HepG2 (cell line): Measurements from ENCODE around the gene NOP56. TPM values are rescaled to one million over a fixed set of nuclear protein-coding genes. Genes with fewer than 3 reads are reported as not detected.

Experiments used
- ATAC-seq: fragments of 200-7000 bp; cut with Tn5 transposase; 3 replicates; pipeline ENCODE4 v1.9.1; 2020; ENCODE audit warnings: mild to moderate bottlenecking, moderate library complexity
- BruUV-seq: library from RNA; stranded (reverse); fragments of 400-500 nt; replicated peaks from 2 replicates; lab custom pipeline; 2021; lab: Mats Ljungman, UMichigan
- CTCF ChIA-PET: fragments of 300-600 bp; formaldehyde crosslinking; extraction: SDS; loops from one replicate; lab custom pipeline; 2021; ENCODE audit warnings: low total read pairs, inconsistent platforms, low intra/inter-chr PET ratio; lab: Yijun Ruan, JAX
- POLR2A ChIA-PET: fragments of 350-600 bp; sonication (Branson Sonifier 250); formaldehyde crosslinking; loops from one replicate; lab custom pipeline; 2020; ENCODE audit warnings: antibody characterized with exemption, inconsistent platforms; lab: Yijun Ruan, JAX
- DNase-seq: peaks from one replicate; pipeline ENCODE4 v3.0.0-alpha.2; 2015; ENCODE audit warnings: low spot score
- FAIRE-seq: peaks from 3 replicates; lab custom pipeline; 2011; peaks lifted over from hg19 to GRCh38; lab: Jason Lieb, UNC
- H2AFZ ChIP-seq: one replicate; pipeline ENCODE4 v1.6.1; 2011; ENCODE audit warnings: low read length, inconsistent platforms
- H3K27ac ChIP-seq: fragments of 300-600 bp; 3 replicates; pipeline ENCODE4 v1.8.0; 2011; ENCODE audit warnings: mixed run types, mild to moderate bottlenecking, mixed read lengths, low read length, inconsistent platforms; ENCODE audit not compliant: insufficient read depth; ENCODE audit errors: extremely low read length
- H3K27me3 ChIP-seq, 2 experiments: fragments of 200-600 bp in 1 of 2; 2 replicates in 1 of 2; 3 replicates in 1 of 2; pipeline versions ENCODE4 v1.6.0 to v1.8.0; 2011; ENCODE audit warnings: low read length in 2 of 2, mild to moderate bottlenecking in 2 of 2, moderate library complexity in 2 of 2, inconsistent platforms in 1 of 2; ENCODE audit not compliant: insufficient read depth in 2 of 2, control insufficient read depth in 1 of 2
- H3K36me3 ChIP-seq, 2 experiments: fragments of 200-600 bp in 1 of 2; replicated peaks in 1 of 2; 2 replicates in 1 of 2; 3 replicates in 1 of 2; pipeline versions ENCODE4 v1.5.1 to v1.8.0; 2011; ENCODE audit warnings: low read length in 2 of 2, inconsistent platforms in 1 of 2; ENCODE audit not compliant: insufficient read depth in 2 of 2, control insufficient read depth in 1 of 2
- H3K4me1 ChIP-seq: 2 replicates; pipeline ENCODE4 v1.5.1; 2012; ENCODE audit warnings: low read length, inconsistent platforms; ENCODE audit not compliant: insufficient read depth
- H3K4me2 ChIP-seq: 2 replicates; pipeline ENCODE4 v1.6.0; 2011; ENCODE audit warnings: low read depth, low read length, inconsistent platforms
- H3K4me3 ChIP-seq, 3 experiments: fragments of 200-600 bp in 1 of 3; sonication (generic), shearing (Covaris generic) in 1 of 3; replicated peaks in 1 of 3; 2 replicates each; pipeline ENCODE4 v1.5.1; 2011 to 2016; ENCODE audit warnings: low read length in 3 of 3, inconsistent platforms in 2 of 3, low read depth in 2 of 3, mild to moderate bottlenecking in 2 of 3, control low read depth in 1 of 3, mixed read lengths in 1 of 3; ENCODE audit not compliant: insufficient read depth in 1 of 3
- H3K79me2 ChIP-seq: one replicate; pipeline ENCODE4 v1.6.1; 2011; ENCODE audit warnings: low read length, inconsistent platforms; ENCODE audit not compliant: insufficient read depth
- H3K9ac ChIP-seq: 2 replicates; pipeline ENCODE4 v1.6.0; 2011; ENCODE audit warnings: mild to moderate bottlenecking, low read depth, low read length, inconsistent platforms; ENCODE audit not compliant: insufficient read depth
- H3K9me3 ChIP-seq: 2 replicates; pipeline ENCODE4 v1.5.1; 2012; ENCODE audit warnings: mild to moderate bottlenecking, low read length
- H4K20me1 ChIP-seq: 2 replicates; pipeline ENCODE4 v1.6.0; 2011; ENCODE audit warnings: inconsistent platforms, mild to moderate bottlenecking, low read length, moderate library complexity; ENCODE audit not compliant: insufficient read depth
- DDIT3 ChIP-seq: sonication (generic); formaldehyde crosslinking; IDR thresholded peaks from 2 replicates; pipeline ENCODE4 v1.4.0; 2020; ENCODE audit warnings: mild to moderate bottlenecking, missing genetic modification reagents
- DNMT3B ChIP-seq: conservative IDR thresholded peaks from 2 replicates; pipeline ENCODE4 v1.6.1; 2016; ENCODE audit warnings: missing biosample characterization, control low read depth
- FOXK1 ChIP-seq: sonication (generic); formaldehyde crosslinking; IDR thresholded peaks from 2 replicates; pipeline ENCODE4 v1.4.0; 2020; ENCODE audit warnings: low read depth, missing genetic modification reagents, borderline replicate concordance
- GTF3A ChIP-seq: sonication (generic); formaldehyde crosslinking; conservative IDR thresholded peaks from 2 replicates; pipeline ENCODE4 v1.4.0; 2020; ENCODE audit warnings: mild to moderate bottlenecking, missing genetic modification reagents
- MLX ChIP-seq: IDR thresholded peaks from 2 replicates; pipeline ENCODE4 v1.6.1; 2016
- MZF1 ChIP-seq: sonication (generic); formaldehyde crosslinking; IDR thresholded peaks from 2 replicates; pipeline ENCODE4 v1.8.1; 2023; ENCODE audit warnings: mild to moderate bottlenecking, missing genetic modification reagents, borderline replicate concordance
- NR2F1 ChIP-seq, 2 experiments: fragments of 450-650 bp in 1 of 2; formaldehyde crosslinking in 1 of 2; IDR thresholded peaks; 2 replicates each; pipeline versions ENCODE4 v1.5.0 to v1.6.1; 2016 to 2020; ENCODE audit warnings: mild to moderate bottlenecking in 1 of 2, missing compliant biosample characterization in 1 of 2, missing genetic modification reagents in 1 of 2, moderate library complexity in 1 of 2
- SOX5 ChIP-seq: IDR thresholded peaks from 2 replicates; pipeline ENCODE4 v1.6.1; 2016; ENCODE audit warnings: borderline replicate concordance
- ZBTB7A ChIP-seq: sonication (generic); formaldehyde crosslinking; IDR thresholded peaks from 2 replicates; pipeline ENCODE4 v1.8.0; 2022; ENCODE audit warnings: mild to moderate bottlenecking, missing genetic modification reagents
- ZNF563 ChIP-seq: sonication (generic); formaldehyde crosslinking; IDR thresholded peaks from 2 replicates; pipeline ENCODE4 v1.8.0; 2022; ENCODE audit warnings: mild to moderate bottlenecking, moderate library complexity, missing genetic modification reagents
- ZNF616 ChIP-seq: sonication (generic); formaldehyde crosslinking; IDR thresholded peaks from 2 replicates; pipeline ENCODE4 v1.5.0; 2020; ENCODE audit warnings: low read depth, mild to moderate bottlenecking, missing genetic modification reagents
- ZNF776 ChIP-seq: sonication (generic); formaldehyde crosslinking; IDR thresholded peaks from 2 replicates; pipeline ENCODE4 v1.4.0; 2020; ENCODE audit warnings: mild to moderate bottlenecking, missing genetic modification reagents
- ZNF878 ChIP-seq: sonication (generic); formaldehyde crosslinking; IDR thresholded peaks from 2 replicates; pipeline ENCODE4 v1.8.1; 2023; ENCODE audit warnings: mild to moderate bottlenecking, missing genetic modification reagents, moderate library complexity
- ZSCAN31 ChIP-seq: sonication (generic); formaldehyde crosslinking; IDR thresholded peaks from 2 replicates; pipeline ENCODE4 v1.5.0; 2020; ENCODE audit warnings: low read depth, mild to moderate bottlenecking, missing genetic modification reagents
- WGBS: methylation state at CpG from one replicate; pipeline ENCODE4 v1.1.6; 2017; ENCODE audit warnings: low lambda C conversion rate; 5-methylcytosine and 5-hydroxymethylcytosine counted together
- in situ Hi-C: cut with HindIII; loops from 2 replicates; pipeline ENCODE4 v1.10.0; 2017; ENCODE audit warnings: low pct_unique_long_range_greater_than_20kb; ENCODE audit not compliant: extremely low pct_ligation_motif_present
- intact Hi-C: fragments of 100-400 bp; cut with micrococcal nuclease; formaldehyde crosslinking; loops from one replicate; pipeline ENCODE4 v1.10.0; 2022; ENCODE audit not compliant: unreplicated experiment
- polyA plus RNA-seq, 8 experiments: library from polyadenylated mRNA; depleted of rRNA in 3 of 8; stranded (reverse) in 7 of 8; unstranded in 1 of 8; fragments of >200 nt; fragmentation: Illumina TruSeq in 4 of 8; extraction: Trizol in 4 of 8; gene quantifications; 2 replicates each; pipeline versions ENCODE4 v1.2.1 to v1.2.3, GENCODE V29; 2011 to 2016; ENCODE audit warnings: low read depth in 4 of 8, missing spikeins in 1 of 8, mixed read lengths in 1 of 8; ENCODE audit not compliant: insufficient read depth in 1 of 8
- total RNA-seq, 5 experiments: library from RNA; depleted of rRNA; stranded (reverse); fragments of >200 nt; fragmentation: Illumina TruSeq; extraction: Trizol; gene quantifications; 2 replicates each; pipeline ENCODE4 v1.2.3, GENCODE V29; 2016; ENCODE audit warnings: low read depth in 1 of 5
- TF ChIP-seq, protein P1 (sequence below): IDR thresholded peaks from 2 replicates; pipeline ENCODE4 v1.6.1; 2016; ENCODE audit warnings: low read depth, missing genetic modification reagents, missing compliant biosample characterization
- TF ChIP-seq, protein P2 (sequence below): sonication (generic); formaldehyde crosslinking; conservative IDR thresholded peaks from 2 replicates; pipeline ENCODE4 v1.4.0; 2020; ENCODE audit warnings: missing genetic modification reagents

The NOP56 gene
- total and polyA plus RNA-seq, 2 of the 13 experiments (the other 11 are each of a cell fraction or from before 2014, with no cell fraction given), result 369 to 1,116 TPM

DNA sequence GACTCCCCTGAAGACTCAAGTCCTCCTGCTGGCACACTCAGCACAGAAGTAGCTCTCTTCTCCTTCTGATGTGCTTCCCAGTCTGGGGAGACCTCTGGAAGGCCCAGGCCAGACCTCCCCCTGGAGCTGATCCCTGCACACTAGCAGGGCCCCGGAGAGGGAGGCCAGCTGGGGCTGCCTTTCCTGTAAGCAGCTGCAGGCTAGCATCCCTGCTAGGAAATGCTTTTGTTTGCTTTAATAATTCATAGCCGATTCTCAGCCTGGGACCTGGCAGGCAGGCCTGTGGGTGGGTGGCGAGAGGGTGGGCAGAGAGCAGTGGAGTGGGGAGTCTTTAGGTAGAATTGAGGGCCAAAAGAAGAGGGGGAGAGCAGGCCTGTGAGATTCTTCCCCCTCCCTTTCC, 45.3 kb downstream of the NOP56 start (continued):
- no peak for TF ChIP-seq NR2F1 (CRISPR knock-in tag; IDR thresholded peaks at IDR 0.05)
- no peak for TF ChIP-seq ZNF776
- no peak for TF ChIP-seq ZSCAN31 (CRISPR knock-in tag)
- TF ChIP-seq MZF1, result no peak
- TF ChIP-seq DNMT3B (CRISPR knock-in tag), result no peak
- no peak for TF ChIP-seq ZNF563 (CRISPR knock-in tag)
- no peak for TF ChIP-seq MLX (CRISPR knock-in tag)

DNA sequence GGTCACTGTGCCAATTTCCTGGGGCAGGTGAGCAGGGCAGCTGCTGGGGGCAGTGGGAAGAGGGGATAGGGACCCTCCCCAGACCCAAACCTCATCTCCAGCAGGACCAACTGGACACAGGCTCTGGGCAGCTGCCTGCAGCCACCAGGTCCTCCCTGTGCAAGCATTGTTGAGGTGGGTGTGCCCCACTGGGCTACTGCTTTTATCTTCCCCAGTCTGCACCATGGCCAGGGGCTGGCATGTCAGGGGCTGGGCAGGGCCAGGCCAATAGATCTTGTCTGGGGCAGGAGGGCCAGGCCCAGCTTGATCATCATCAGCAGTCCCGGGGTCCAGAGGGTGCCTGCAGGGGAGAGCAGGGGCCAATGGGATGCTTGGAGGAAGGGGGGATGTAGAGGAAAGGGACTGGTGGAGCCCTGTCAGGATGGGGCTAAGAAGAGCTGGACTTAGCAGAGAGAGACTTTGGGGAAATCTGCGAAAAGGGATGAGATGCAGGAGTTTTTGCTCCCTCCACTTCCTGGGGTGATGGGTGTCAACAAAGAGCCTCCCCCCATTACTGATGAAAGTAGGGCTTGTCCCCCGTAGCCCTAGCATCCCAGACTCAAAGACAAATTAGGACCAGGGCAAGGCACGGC, 45.9 kb downstream of the NOP56 start:
- DNase-seq (no peak), FAIRE-seq (no peak), ATAC-seq (no peak)
- H3K4me3 ChIP-seq, result no peak overlapping the region
- H3K4me1 ChIP-seq, result peaks cover 18% of the 10 kb centered on the region; the same call in 1 of the 2 replicates
- WGBS, result 9% methylated on average over 4 of the region's 4 CpGs
- intact Hi-C loops (no loop called here), in situ Hi-C loops (no loop called here)
- ChIA-PET POLR2A (no interaction called here), CTCF (no interaction called here)
- no peaks in the 10 kb centered on the region for H3K9me3 ChIP-seq
- no peak overlapping the region for H3K4me2 ChIP-seq
- H3K36me3 ChIP-seq, result no peaks in the 10 kb centered on the region
- BruUV-seq, result no TSS peak
- no peak overlapping the region for H3K27ac ChIP-seq
- H2AFZ ChIP-seq, result no peak overlapping the region
- H3K9ac ChIP-seq, result no peak overlapping the region
- peaks cover 39 to 84% of the 10 kb centered on the region in 2 experiments for H3K27me3 ChIP-seq
- H4K20me1 ChIP-seq, result peaks cover 10% of the 10 kb centered on the region; the same call in 1 of the 2 replicates
- no peaks in the 10 kb centered on the region for H3K79me2 ChIP-seq
- no peak for TF ChIP-seq SOX5
- TF ChIP-seq FOXK1, result no peak
- no peak for TF ChIP-seq GTF3A (CRISPR knock-in tag)
- no peak for TF ChIP-seq ZBTB7A (CRISPR knock-in tag)
- TF ChIP-seq ZNF616, result no peak
- TF ChIP-seq ZNF878 (CRISPR knock-in tag), result no peak
- TF ChIP-seq, protein P1, sequence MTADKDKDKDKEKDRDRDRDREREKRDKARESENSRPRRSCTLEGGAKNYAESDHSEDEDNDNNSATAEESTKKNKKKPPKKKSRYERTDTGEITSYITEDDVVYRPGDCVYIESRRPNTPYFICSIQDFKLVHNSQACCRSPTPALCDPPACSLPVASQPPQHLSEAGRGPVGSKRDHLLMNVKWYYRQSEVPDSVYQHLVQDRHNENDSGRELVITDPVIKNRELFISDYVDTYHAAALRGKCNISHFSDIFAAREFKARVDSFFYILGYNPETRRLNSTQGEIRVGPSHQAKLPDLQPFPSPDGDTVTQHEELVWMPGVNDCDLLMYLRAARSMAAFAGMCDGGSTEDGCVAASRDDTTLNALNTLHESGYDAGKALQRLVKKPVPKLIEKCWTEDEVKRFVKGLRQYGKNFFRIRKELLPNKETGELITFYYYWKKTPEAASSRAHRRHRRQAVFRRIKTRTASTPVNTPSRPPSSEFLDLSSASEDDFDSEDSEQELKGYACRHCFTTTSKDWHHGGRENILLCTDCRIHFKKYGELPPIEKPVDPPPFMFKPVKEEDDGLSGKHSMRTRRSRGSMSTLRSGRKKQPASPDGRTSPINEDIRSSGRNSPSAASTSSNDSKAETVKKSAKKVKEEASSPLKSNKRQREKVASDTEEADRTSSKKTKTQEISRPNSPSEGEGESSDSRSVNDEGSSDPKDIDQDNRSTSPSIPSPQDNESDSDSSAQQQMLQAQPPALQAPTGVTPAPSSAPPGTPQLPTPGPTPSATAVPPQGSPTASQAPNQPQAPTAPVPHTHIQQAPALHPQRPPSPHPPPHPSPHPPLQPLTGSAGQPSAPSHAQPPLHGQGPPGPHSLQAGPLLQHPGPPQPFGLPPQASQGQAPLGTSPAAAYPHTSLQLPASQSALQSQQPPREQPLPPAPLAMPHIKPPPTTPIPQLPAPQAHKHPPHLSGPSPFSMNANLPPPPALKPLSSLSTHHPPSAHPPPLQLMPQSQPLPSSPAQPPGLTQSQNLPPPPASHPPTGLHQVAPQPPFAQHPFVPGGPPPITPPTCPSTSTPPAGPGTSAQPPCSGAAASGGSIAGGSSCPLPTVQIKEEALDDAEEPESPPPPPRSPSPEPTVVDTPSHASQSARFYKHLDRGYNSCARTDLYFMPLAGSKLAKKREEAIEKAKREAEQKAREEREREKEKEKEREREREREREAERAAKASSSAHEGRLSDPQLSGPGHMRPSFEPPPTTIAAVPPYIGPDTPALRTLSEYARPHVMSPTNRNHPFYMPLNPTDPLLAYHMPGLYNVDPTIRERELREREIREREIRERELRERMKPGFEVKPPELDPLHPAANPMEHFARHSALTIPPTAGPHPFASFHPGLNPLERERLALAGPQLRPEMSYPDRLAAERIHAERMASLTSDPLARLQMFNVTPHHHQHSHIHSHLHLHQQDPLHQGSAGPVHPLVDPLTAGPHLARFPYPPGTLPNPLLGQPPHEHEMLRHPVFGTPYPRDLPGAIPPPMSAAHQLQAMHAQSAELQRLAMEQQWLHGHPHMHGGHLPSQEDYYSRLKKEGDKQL (CRISPR knock-in tag), result no peak
- no peak for TF ChIP-seq DDIT3
- TF ChIP-seq, protein P2, sequence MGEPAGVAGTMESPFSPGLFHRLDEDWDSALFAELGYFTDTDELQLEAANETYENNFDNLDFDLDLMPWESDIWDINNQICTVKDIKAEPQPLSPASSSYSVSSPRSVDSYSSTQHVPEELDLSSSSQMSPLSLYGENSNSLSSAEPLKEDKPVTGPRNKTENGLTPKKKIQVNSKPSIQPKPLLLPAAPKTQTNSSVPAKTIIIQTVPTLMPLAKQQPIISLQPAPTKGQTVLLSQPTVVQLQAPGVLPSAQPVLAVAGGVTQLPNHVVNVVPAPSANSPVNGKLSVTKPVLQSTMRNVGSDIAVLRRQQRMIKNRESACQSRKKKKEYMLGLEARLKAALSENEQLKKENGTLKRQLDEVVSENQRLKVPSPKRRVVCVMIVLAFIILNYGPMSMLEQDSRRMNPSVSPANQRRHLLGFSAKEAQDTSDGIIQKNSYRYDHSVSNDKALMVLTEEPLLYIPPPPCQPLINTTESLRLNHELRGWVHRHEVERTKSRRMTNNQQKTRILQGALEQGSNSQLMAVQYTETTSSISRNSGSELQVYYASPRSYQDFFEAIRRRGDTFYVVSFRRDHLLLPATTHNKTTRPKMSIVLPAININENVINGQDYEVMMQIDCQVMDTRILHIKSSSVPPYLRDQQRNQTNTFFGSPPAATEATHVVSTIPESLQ (CRISPR knock-in tag), result no peak
